CD4-positive, alpha-beta memory T cell (primary cell): ENCODE results near the gene TCERG1L. TPM values are rescaled to one million over a fixed set of nuclear protein-coding genes. Genes with fewer than 3 reads are reported as not detected.
"Not testable (repeated sequence)": the region's sequence is repeated elsewhere in the genome, so short reads cannot be mapped to it uniquely, and the experiment has no call there.

ENCODE experiments used
- CTCF ChIA-PET: fragments of 350-600 bp; sonication (Branson Sonifier 250); formaldehyde crosslinking; loops from one replicate; lab custom pipeline; 2021; ENCODE audit warnings: inconsistent platforms; ENCODE audit not compliant: partially characterized antibody; lab: Charles Lee
- POLR2A ChIA-PET: fragments of 350-600 bp; sonication (Branson Sonifier 250); formaldehyde crosslinking; loops from one replicate; lab custom pipeline; 2021; ENCODE audit not compliant: partially characterized antibody; lab: Charles Lee
- DNase-seq, 5 donors: peaks; one replicate each; pipeline versions ENCODE4 v3.0.0 to v3.0.0-alpha.2; 2020 to 2022; ENCODE audit warnings: mixed read lengths in 1 of 5
- H3K27ac ChIP-seq: one replicate; pipeline ENCODE4 v1.7.0; 2013; ENCODE audit warnings: low read depth, low read length
- H3K27me3 ChIP-seq: 2 replicates; pipeline ENCODE4 v1.7.0; 2013; ENCODE audit warnings: mild to moderate bottlenecking, low read length, moderate library complexity; ENCODE audit not compliant: insufficient read depth
- H3K36me3 ChIP-seq: 2 replicates; pipeline ENCODE4 v1.7.0; 2013; ENCODE audit warnings: mild to moderate bottlenecking, low read length, moderate library complexity; ENCODE audit not compliant: insufficient read depth
- H3K4me1 ChIP-seq: 2 replicates; pipeline ENCODE4 v1.7.0; 2013; ENCODE audit warnings: mild to moderate bottlenecking, low read length, moderate library complexity; ENCODE audit not compliant: insufficient read depth
- H3K4me3 ChIP-seq, 2 donors: one replicate each; pipeline ENCODE4 v1.7.0; 2013; ENCODE audit warnings: low read length in 2 of 2, mild to moderate bottlenecking in 1 of 2
- H3K9me3 ChIP-seq, 2 donors: one replicate each; pipeline ENCODE4 v1.7.0; 2013; ENCODE audit warnings: low read length in 2 of 2, control low read depth in 1 of 2; ENCODE audit not compliant: control insufficient read depth in 1 of 2
- H3K27ac Mint-ChIP-seq, 7 donors: one replicate each; pipeline ENCODE4 v1.8.0; 2020 to 2021; ENCODE audit warnings: mixed read lengths in 7 of 7, mild to moderate bottlenecking in 6 of 7, inconsistent platforms in 3 of 7, moderate library complexity in 3 of 7
- H3K27me3 Mint-ChIP-seq, 2 donors: one replicate each; pipeline ENCODE4 v1.8.0; 2020 to 2021; ENCODE audit warnings: mixed read lengths in 2 of 2
- H3K36me3 Mint-ChIP-seq, 2 donors: one replicate each; pipeline ENCODE4 v1.8.0; 2020 to 2021; ENCODE audit warnings: mixed read lengths in 2 of 2, inconsistent platforms in 1 of 2, mild to moderate bottlenecking in 1 of 2
- H3K4me1 Mint-ChIP-seq, 4 donors: one replicate each; pipeline ENCODE4 v1.8.0; 2020 to 2021; ENCODE audit warnings: mixed read lengths in 4 of 4, mild to moderate bottlenecking in 1 of 4
- H3K4me3 Mint-ChIP-seq, 8 donors: one replicate each; pipeline ENCODE4 v1.8.0; 2020 to 2021; ENCODE audit warnings: mixed read lengths in 8 of 8, mild to moderate bottlenecking in 7 of 8, moderate library complexity in 6 of 8, inconsistent platforms in 3 of 8
- H3K9me3 Mint-ChIP-seq, 8 donors: one replicate each; pipeline ENCODE4 v1.8.0; 2020 to 2021; ENCODE audit warnings: mixed read lengths in 8 of 8, mild to moderate bottlenecking in 5 of 8, inconsistent platforms in 3 of 8, moderate library complexity in 1 of 8
- intact Hi-C: fragments of 100-400 bp; cut with micrococcal nuclease; formaldehyde crosslinking; loops from one replicate; pipeline ENCODE4 v1.15.1; 2023
- polyA plus RNA-seq, 2 donors: library from polyadenylated mRNA; unstranded; fragments of 300-500 nt; fragmentation: Illumina TruSeq; gene quantifications; one replicate each; pipeline ENCODE4 v1.2.3, GENCODE V29; 2021
- total RNA-seq, 2 experiments: library from RNA; stranded (reverse); gene quantifications; one replicate each; pipeline ENCODE4 v1.2.3, GENCODE V29; 2021

The TCERG1L gene
- total and polyA plus RNA-seq, 4 experiments from 2014 or later = not detected

- no peaks in the 10 kb centered on the region for H3K27me3 ChIP-seq
- POLR2A ChIA-PET = no interaction called here
- H3K9me3 ChIP-seq = no peaks in the 10 kb centered on the region
- no peaks in the 10 kb centered on the region for H3K4me1 ChIP-seq
- intact Hi-C loops = loop anchor here (10.0 kb wide), 1 partner anchor 633 kb away; no protein-coding TSS in a partner anchor
- H3K27ac Mint-ChIP-seq = no peak overlapping the region
- H3K4me1 Mint-ChIP-seq = no peaks in the 10 kb centered on the region
- H3K27me3 Mint-ChIP-seq = peaks cover 0 to 4% of the 10 kb centered on the region in 2 donors
- CTCF ChIA-PET = no interaction called here
- H3K4me3 Mint-ChIP-seq = no peak overlapping the region
- no peaks in the 10 kb centered on the region for H3K36me3 Mint-ChIP-seq
- H3K4me3 ChIP-seq = no peak overlapping the region
- DNase-seq = no peak
- H3K27ac ChIP-seq = no peak overlapping the region
- H3K9me3 Mint-ChIP-seq = peaks cover 0 to 5% (median 0%) of the 10 kb centered on the region in 8 donors
- no peaks in the 10 kb centered on the region for H3K36me3 ChIP-seq
These were observed 69.5 kb downstream of the TCERG1L start for GRCh38 chr10:131242007-131242406.

GRCh38 chr10:131240691-131241090 is 70.8 kb downstream of the TCERG1L start:
- no peak overlapping the region for H3K4me3 Mint-ChIP-seq
- H3K4me1 Mint-ChIP-seq = no peaks in the 10 kb centered on the region
- CTCF ChIA-PET = no interaction called here
- H3K27ac Mint-ChIP-seq = no peak overlapping the region
- POLR2A ChIA-PET = no interaction called here
- no peak overlapping the region for H3K4me3 ChIP-seq
- no peaks in the 10 kb centered on the region for H3K36me3 ChIP-seq
- no peaks in the 10 kb centered on the region for H3K27me3 ChIP-seq
- H3K9me3 ChIP-seq = no peaks in the 10 kb centered on the region
- H3K27ac ChIP-seq = no peak overlapping the region
- DNase-seq = no peak
- H3K9me3 Mint-ChIP-seq = peaks cover 0 to 7% (median 0%) of the 10 kb centered on the region in 8 donors
- no peaks in the 10 kb centered on the region for H3K36me3 Mint-ChIP-seq
- H3K4me1 ChIP-seq = no peaks in the 10 kb centered on the region
- peaks cover 0 to 4% of the 10 kb centered on the region in 2 donors for H3K27me3 Mint-ChIP-seq
- intact Hi-C loops = loop anchor here (10.0 kb wide), 1 partner anchor 634 kb away; no protein-coding TSS in a partner anchor

GRCh38 chr10:131239926-131240325 is 71.6 kb downstream of the TCERG1L start:
- no peaks in the 10 kb centered on the region for H3K4me1 Mint-ChIP-seq
- intact Hi-C loops = loop anchor here (10.0 kb wide), 1 partner anchor 635 kb away; no protein-coding TSS in a partner anchor
- CTCF ChIA-PET = no interaction called here

GRCh38 chr10:131239450-131239849 is 72.1 kb downstream of the TCERG1L start:
- ChIA-PET POLR2A (no interaction called here), CTCF (no interaction called here)
- Mint-ChIP-seq H3K9me3 (peaks cover 0 to 7% (median 0%) of the 10 kb centered on the region in 8 donors), H3K36me3 (no peaks in the 10 kb centered on the region), H3K27ac (no peak overlapping the region), H3K27me3 (peaks cover 0 to 4% of the 10 kb centered on the region in 2 donors), H3K4me3 (no peak overlapping the region), H3K4me1 (no peaks in the 10 kb centered on the region)
- Histone ChIP-seq H3K27me3 (no peaks in the 10 kb centered on the region), H3K9me3 (no peaks in the 10 kb centered on the region), H3K27ac (no peak overlapping the region), H3K36me3 (no peaks in the 10 kb centered on the region), H3K4me1 (no peaks in the 10 kb centered on the region), H3K4me3 (no peak overlapping the region)
- DNase-seq = no peak
- intact Hi-C loops = no loop called here

More at GRCh38 chr10:131239926-131240325, 71.6 kb downstream of the TCERG1L start:
- Histone ChIP-seq H3K9me3 (no peaks in the 10 kb centered on the region), H3K4me3 (no peak overlapping the region), H3K27me3 (no peaks in the 10 kb centered on the region), H3K36me3 (no peaks in the 10 kb centered on the region), H3K4me1 (no peaks in the 10 kb centered on the region), H3K27ac (no peak overlapping the region)
- no peak for DNase-seq
- no peak overlapping the region for H3K27ac Mint-ChIP-seq
- H3K9me3 Mint-ChIP-seq = peaks cover 0 to 7% (median 0%) of the 10 kb centered on the region in 8 donors
- H3K27me3 Mint-ChIP-seq = peaks cover 0 to 4% of the 10 kb centered on the region in 2 donors
- POLR2A ChIA-PET = no interaction called here
- no peak overlapping the region for H3K4me3 Mint-ChIP-seq
- H3K36me3 Mint-ChIP-seq = no peaks in the 10 kb centered on the region

- H3K27ac Mint-ChIP-seq = peak overlapping the region in 1 of 7 donors; percentile 48
- intact Hi-C loops = no loop called here
- H3K4me3 ChIP-seq = no peak overlapping the region
- ChIA-PET POLR2A (no interaction called here), CTCF (no interaction called here)
- no peaks in the 10 kb centered on the region for H3K4me1 Mint-ChIP-seq
- H3K27me3 Mint-ChIP-seq = peaks cover 0 to 4% of the 10 kb centered on the region in 2 donors
- no peaks in the 10 kb centered on the region for H3K27me3 ChIP-seq
- H3K36me3 Mint-ChIP-seq = no peaks in the 10 kb centered on the region
- H3K9me3 ChIP-seq = no peaks in the 10 kb centered on the region
- H3K36me3 ChIP-seq = no peaks in the 10 kb centered on the region
- H3K27ac ChIP-seq = no peak overlapping the region
- H3K9me3 Mint-ChIP-seq = peaks cover 0 to 7% (median 0%) of the 10 kb centered on the region in 8 donors
- no peaks in the 10 kb centered on the region for H3K4me1 ChIP-seq
- H3K4me3 Mint-ChIP-seq = no peak overlapping the region
- DNase-seq = no peak
These were observed 72.7 kb downstream of the TCERG1L start for GRCh38 chr10:131238669-131239280.

GRCh38 chr10:131237991-131238651 is 73.4 kb downstream of the TCERG1L start:
- Histone ChIP-seq H3K4me1 (no peaks in the 10 kb centered on the region), H3K27ac (no peak overlapping the region), H3K36me3 (no peaks in the 10 kb centered on the region), H3K4me3 (no peak overlapping the region), H3K9me3 (no peaks in the 10 kb centered on the region), H3K27me3 (no peaks in the 10 kb centered on the region)
- Mint-ChIP-seq H3K27ac (peak overlapping the region in 1 of 7 donors; percentile 11), H3K4me3 (no peak overlapping the region), H3K4me1 (no peaks in the 10 kb centered on the region), H3K9me3 (peaks cover 0 to 7% (median 0%) of the 10 kb centered on the region in 8 donors), H3K36me3 (no peaks in the 10 kb centered on the region), H3K27me3 (peaks cover 0 to 4% of the 10 kb centered on the region in 2 donors)
- DNase-seq = no peak
- ChIA-PET POLR2A (no interaction called here), CTCF (no interaction called here)
- intact Hi-C loops = no loop called here

- H3K36me3 ChIP-seq, H3K4me3 ChIP-seq, H3K27ac ChIP-seq, H3K27me3 Mint-ChIP-seq, CTCF ChIA-PET, H3K4me1 ChIP-seq, POLR2A ChIA-PET, H3K27ac Mint-ChIP-seq, H3K9me3 ChIP-seq, H3K4me3 Mint-ChIP-seq, intact Hi-C loops, H3K4me1 Mint-ChIP-seq, DNase-seq, H3K27me3 ChIP-seq, H3K36me3 Mint-ChIP-seq, H3K9me3 Mint-ChIP-seq: not testable (repeated sequence)
These were observed 76.9 kb downstream of the TCERG1L start for GRCh38 chr10:131234606-131235005.
